ENCODE data around the gene ZNG1A. TPM values are rescaled to one million over a fixed set of nuclear protein-coding genes. Genes with fewer than 3 reads are reported as not detected.
"Not testable (repeated sequence)": the region's sequence is repeated elsewhere in the genome, so short reads cannot be mapped to it uniquely, and the experiment has no call there.

Gene ZNG1A
- total RNA-seq, 2 experiments from 2014 or later: 40.0 to 56.4 TPM

- H3K4me1 Mint-ChIP-seq: peaks cover 41% of the 10 kb centered on the region
- CTCF ChIA-PET: interaction anchor here (0.8 to 4.7 kb wide), 17 partner anchors 9 to 84 kb away, joined by 3 to 43 read pairs (median 7); no protein-coding TSS in a partner anchor
- DNase-seq (peak; percentile 82), ATAC-seq (peak; percentile 88)
- H3K36me3 Mint-ChIP-seq: peaks cover 28% of the 10 kb centered on the region
- no peaks in the 10 kb centered on the region for H3K27me3 Mint-ChIP-seq
- no peaks in the 10 kb centered on the region for H3K9me3 Mint-ChIP-seq (ENCODE audit: low read depth)
- peak within 1 kb of the TSS; percentile 85 for H3K27ac Mint-ChIP-seq
- peak within 1 kb of the TSS; percentile 77 for H3K4me3 Mint-ChIP-seq
Observed at GRCh38 chr9:214648-215493, 36.0 kb upstream of the ZNG1A start, which contains the start of gene DOCK8. DOCK8 (plus strand) TSS chr9:214865; CDS start chr9:214977, 112 bp downstream.

- H3K27me3 Mint-ChIP-seq: no peaks in the 10 kb centered on the region
- peaks cover 22% of the 10 kb centered on the region for H3K36me3 Mint-ChIP-seq
- DNase-seq: no peak
- no peaks in the 10 kb centered on the region for H3K9me3 Mint-ChIP-seq (ENCODE audit: low read depth)
- peak overlapping the region; percentile 85 for H3K27ac Mint-ChIP-seq
- CTCF ChIA-PET: interaction anchor here (1.0 to 4.7 kb wide), 15 partner anchors 8 to 84 kb away, joined by 3 to 43 read pairs (median 8); no protein-coding TSS in a partner anchor
- no peak for ATAC-seq
- H3K4me1 Mint-ChIP-seq: peaks cover 37% of the 10 kb centered on the region
- peak overlapping the region; percentile 77 for H3K4me3 Mint-ChIP-seq
Observed at GRCh38 chr9:214351-214647, 35.4 kb upstream of the ZNG1A start.

DNA sequence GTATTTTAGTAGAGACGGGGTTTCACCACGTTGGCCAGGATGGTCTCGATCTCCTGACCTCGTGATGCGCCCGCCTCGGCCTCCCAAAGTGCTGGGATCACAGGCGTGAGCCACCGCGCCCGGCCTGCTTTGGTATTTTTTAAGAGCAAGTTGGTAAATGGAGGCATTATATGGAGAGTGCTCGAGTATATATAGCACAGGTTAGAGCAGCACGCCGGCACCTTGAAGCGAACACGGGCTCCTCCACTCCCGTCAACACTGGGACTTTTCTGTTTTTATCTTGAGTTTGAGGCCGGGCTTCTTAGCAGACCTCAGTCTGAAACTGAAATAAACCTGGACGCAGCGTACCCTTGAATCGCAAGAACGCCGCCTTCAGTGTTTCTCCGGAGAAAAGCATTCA lies 35.0 kb upstream of the ZNG1A start:
- Mint-ChIP-seq H3K4me1 (peaks cover 38% of the 10 kb centered on the region), H3K4me3 (peak overlapping the region; percentile 77), H3K27ac (peak overlapping the region; percentile 85), H3K36me3 (peaks cover 22% of the 10 kb centered on the region)
- CTCF ChIA-PET: interaction anchor here (1.0 to 4.7 kb wide), 10 partner anchors 8 to 72 kb away, joined by 3 to 43 read pairs (median 9); no protein-coding TSS in a partner anchor
- DNase-seq; H3K27me3 Mint-ChIP-seq; ATAC-seq; H3K9me3 Mint-ChIP-seq (ENCODE audit: low read depth): not testable (repeated sequence)

- Mint-ChIP-seq H3K4me3 (no peak overlapping the region), H3K36me3 (peaks cover 13% of the 10 kb centered on the region), H3K27ac (no peak overlapping the region), H3K4me1 (peaks cover 25% of the 10 kb centered on the region), H3K27me3 (no peaks in the 10 kb centered on the region), H3K9me3 (ENCODE audit: low read depth) (no peaks in the 10 kb centered on the region)
- CTCF ChIA-PET: interaction anchor here (1.4 kb wide), 1 partner anchor 28 kb away, joined by 3 read pairs; no protein-coding TSS in a partner anchor
- ATAC-seq (no peak), DNase-seq (no peak)
Observed at GRCh38 chr9:212297-212696, 33.4 kb upstream of the ZNG1A start.

GRCh38 chr9:211557-211956 lies 32.7 kb upstream of the ZNG1A start:
- DNase-seq: no peak
- ATAC-seq: no peak
- Mint-ChIP-seq H3K4me3 (no peak overlapping the region), H3K27me3 (no peaks in the 10 kb centered on the region), H3K27ac (no peak overlapping the region), H3K36me3 (peaks cover 6% of the 10 kb centered on the region), H3K4me1 (peaks cover 17% of the 10 kb centered on the region), H3K9me3 (ENCODE audit: low read depth) (no peaks in the 10 kb centered on the region)
- CTCF ChIA-PET: interaction anchor here (1.4 kb wide), 1 partner anchor 28 kb away, joined by 3 read pairs; no protein-coding TSS in a partner anchor

GRCh38 chr9:211036-211435 lies 32.2 kb upstream of the ZNG1A start:
- H3K27ac Mint-ChIP-seq: no peak overlapping the region
- CTCF ChIA-PET: interaction anchor here (1.4 kb wide), 1 partner anchor 29 kb away, joined by 3 read pairs; no protein-coding TSS in a partner anchor
- H3K27me3 Mint-ChIP-seq: no peaks in the 10 kb centered on the region
- peaks cover 15% of the 10 kb centered on the region for H3K4me1 Mint-ChIP-seq
- H3K9me3 Mint-ChIP-seq (ENCODE audit: low read depth): no peaks in the 10 kb centered on the region
- H3K4me3 Mint-ChIP-seq: no peak overlapping the region
- no peak for DNase-seq
- no peak for ATAC-seq
- H3K36me3 Mint-ChIP-seq: peaks cover 4% of the 10 kb centered on the region

- CTCF ChIA-PET: no interaction called here
- H3K27me3 Mint-ChIP-seq: peaks cover under 1% of the 10 kb centered on the region
- no peak overlapping the region for H3K27ac Mint-ChIP-seq
Observed at GRCh38 chr9:209143-209758, 30.4 kb upstream of the ZNG1A start.

DNA sequence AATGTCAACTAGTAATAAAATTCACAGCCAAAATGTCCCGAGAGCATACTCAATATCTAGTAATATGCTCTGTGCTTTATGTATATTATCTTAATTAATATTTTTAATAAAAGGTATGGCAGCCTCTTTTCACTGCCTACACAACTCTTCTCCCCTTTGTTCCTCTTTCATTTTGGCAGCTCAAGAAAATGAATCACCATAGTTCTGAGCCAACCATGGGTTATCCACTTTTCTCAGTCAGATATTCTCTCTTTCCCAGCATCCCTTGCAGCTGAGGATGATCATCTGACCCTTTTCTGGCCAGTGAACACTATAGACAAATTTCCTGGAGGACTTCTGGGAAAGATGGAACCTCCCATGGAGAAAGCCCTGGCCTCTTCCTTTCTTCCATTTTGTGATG lies 27.6 kb upstream of the ZNG1A start:
- DNase-seq: no peak
- Mint-ChIP-seq H3K4me1 (peaks cover 3% of the 10 kb centered on the region), H3K9me3 (ENCODE audit: low read depth) (no peaks in the 10 kb centered on the region), H3K27ac (no peak overlapping the region), H3K36me3 (no peaks in the 10 kb centered on the region), H3K27me3 (peaks cover 2% of the 10 kb centered on the region), H3K4me3 (no peak overlapping the region)
- CTCF ChIA-PET: interaction anchor here (1.2 kb wide), 1 partner anchor 8 kb away, joined by 3 read pairs; the partner anchor contains the start of gene DOCK8
- ATAC-seq: no peak

More at GRCh38 chr9:209143-209758, 30.4 kb upstream of the ZNG1A start:
- peaks cover 13% of the 10 kb centered on the region for H3K4me1 Mint-ChIP-seq
- DNase-seq (no peak), ATAC-seq (no peak)
- H3K36me3 Mint-ChIP-seq: no peaks in the 10 kb centered on the region
- no peaks in the 10 kb centered on the region for H3K9me3 Mint-ChIP-seq (ENCODE audit: low read depth)
- H3K4me3 Mint-ChIP-seq: no peak overlapping the region

- H3K4me3 Mint-ChIP-seq; H3K4me1 Mint-ChIP-seq; ATAC-seq; CTCF ChIA-PET; H3K27ac Mint-ChIP-seq; H3K27me3 Mint-ChIP-seq; DNase-seq; H3K9me3 Mint-ChIP-seq (ENCODE audit: low read depth); H3K36me3 Mint-ChIP-seq: not testable (repeated sequence)
Observed at GRCh38 chr9:199601-200000, 20.7 kb upstream of the ZNG1A start.

DNA sequence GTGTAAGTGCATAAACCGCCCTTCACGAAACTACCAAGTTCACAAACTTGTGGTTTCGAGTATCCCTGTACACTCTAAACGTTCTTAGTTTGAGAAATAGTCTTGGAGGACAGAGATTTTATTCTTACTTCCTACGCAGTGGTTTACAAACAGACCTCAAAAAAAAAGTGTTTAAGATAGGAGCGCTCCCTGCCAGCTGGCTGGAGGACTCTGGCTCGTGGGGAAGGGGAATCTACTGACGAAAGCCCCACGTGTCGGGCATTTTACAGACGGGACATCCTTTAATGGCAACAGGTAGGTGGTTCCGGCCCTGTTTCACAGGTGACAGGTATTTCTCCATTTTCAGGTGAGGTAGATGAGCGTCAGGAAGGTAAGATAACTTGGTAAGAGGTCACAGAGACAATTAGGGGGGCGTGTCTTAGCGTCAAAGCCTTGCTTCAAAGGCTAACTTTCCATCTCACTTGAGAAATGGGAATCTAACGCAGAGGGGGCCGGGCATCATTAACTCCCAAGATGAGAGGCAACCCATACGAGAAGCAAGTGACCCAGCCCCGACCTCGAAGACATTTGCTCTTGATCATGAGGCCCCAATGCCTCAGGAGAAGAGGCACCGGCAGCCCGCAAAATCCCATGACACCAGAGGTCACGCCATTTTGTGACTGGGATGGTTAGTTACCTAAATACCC lies 573 bp downstream of the ZNG1A start:
- H3K9me3 Mint-ChIP-seq (ENCODE audit: low read depth); ATAC-seq; H3K36me3 Mint-ChIP-seq; CTCF ChIA-PET; H3K27me3 Mint-ChIP-seq; H3K4me1 Mint-ChIP-seq; DNase-seq: not testable (repeated sequence)
- H3K27ac Mint-ChIP-seq: peak overlapping the region; percentile 82
- H3K4me3 Mint-ChIP-seq: peak overlapping the region; percentile 80

GRCh38 chr9:169757-170156 lies 9.1 kb downstream of the ZNG1A start:
- H3K9me3 Mint-ChIP-seq (ENCODE audit: low read depth); H3K27me3 Mint-ChIP-seq; H3K27ac Mint-ChIP-seq; CTCF ChIA-PET; DNase-seq; H3K4me1 Mint-ChIP-seq; H3K4me3 Mint-ChIP-seq; ATAC-seq: not testable (repeated sequence)
- peaks cover 13% of the 10 kb centered on the region for H3K36me3 Mint-ChIP-seq

- H3K36me3 Mint-ChIP-seq, DNase-seq, CTCF ChIA-PET: not testable (repeated sequence)
Observed at GRCh38 chr9:159871-160270, 19.0 kb downstream of the ZNG1A start.

DNA sequence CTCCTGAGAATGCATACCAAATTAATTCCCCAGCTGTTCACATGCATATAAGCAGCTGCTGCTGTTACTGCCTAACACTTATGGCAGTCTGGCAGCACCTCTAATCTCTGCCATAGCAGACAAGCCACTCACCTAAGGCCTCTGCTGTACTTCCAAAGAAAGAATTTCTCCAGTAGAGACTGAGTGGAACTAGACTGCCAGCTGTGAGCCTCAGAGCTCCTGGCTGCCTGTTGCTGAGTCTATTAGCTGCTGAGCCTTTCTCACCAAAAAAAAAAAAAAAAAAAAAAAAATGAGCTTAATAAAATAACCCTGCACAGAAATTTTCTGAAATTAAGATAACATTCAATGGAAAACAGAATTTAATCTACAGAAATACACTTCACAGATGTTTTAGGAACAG lies 27.7 kb downstream of the ZNG1A start:
- H3K4me1 Mint-ChIP-seq; H3K4me3 Mint-ChIP-seq; DNase-seq; CTCF ChIA-PET; H3K9me3 Mint-ChIP-seq (ENCODE audit: low read depth); H3K27ac Mint-ChIP-seq; H3K36me3 Mint-ChIP-seq; H3K27me3 Mint-ChIP-seq; ATAC-seq: not testable (repeated sequence)

More at GRCh38 chr9:159871-160270, 19.0 kb downstream of the ZNG1A start:
- not testable (repeated sequence) for H3K4me3 Mint-ChIP-seq; H3K9me3 Mint-ChIP-seq (ENCODE audit: low read depth); ATAC-seq; H3K27ac Mint-ChIP-seq; H3K27me3 Mint-ChIP-seq; H3K4me1 Mint-ChIP-seq
